Stomach (tissue), 4 donors: ENCODE measurements around the gene KRTAP16-1.

Experiments
- EP300 ChIP-seq: sonication (generic); formaldehyde crosslinking; IDR thresholded peaks from one replicate; pipeline ENCODE4 v1.6.1; 2017; ENCODE audit warnings: antibody characterized with exemption
- TF ChIP-seq, protein P1 (sequence below), 7 experiments: fragments of 450-650 bp in 4 of 7; fragments of 200-600 bp in 3 of 7; sonication (generic) in 3 of 7; IDR thresholded peaks; one replicate each; pipeline ENCODE4 v1.5.1; 2016 to 2019; ENCODE audit warnings: antibody characterized with exemption in 7 of 7, control low read depth in 2 of 7, mild to moderate bottlenecking in 1 of 7

DNA sequence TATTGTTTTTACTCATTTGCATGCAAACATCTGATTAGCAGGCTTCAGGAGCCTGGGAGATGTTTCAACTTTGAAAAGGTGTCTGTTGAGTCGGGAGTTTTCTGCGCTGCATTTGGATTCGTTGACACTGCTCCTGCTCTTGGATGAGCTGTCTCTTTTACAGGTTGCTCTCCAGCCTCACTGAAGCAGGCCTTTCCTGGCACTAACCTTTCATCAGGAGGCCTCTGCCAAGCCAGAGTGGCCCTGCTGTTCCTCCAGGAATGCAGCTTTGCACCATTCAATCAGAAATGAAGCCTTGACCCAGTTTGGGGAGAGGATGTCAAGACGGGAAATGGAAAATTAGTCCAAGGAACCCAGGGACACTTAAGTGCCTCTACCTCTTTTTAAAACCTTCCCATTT is 6.1 kb downstream of the KRTAP16-1 start:
- TF ChIP-seq, protein P1, sequence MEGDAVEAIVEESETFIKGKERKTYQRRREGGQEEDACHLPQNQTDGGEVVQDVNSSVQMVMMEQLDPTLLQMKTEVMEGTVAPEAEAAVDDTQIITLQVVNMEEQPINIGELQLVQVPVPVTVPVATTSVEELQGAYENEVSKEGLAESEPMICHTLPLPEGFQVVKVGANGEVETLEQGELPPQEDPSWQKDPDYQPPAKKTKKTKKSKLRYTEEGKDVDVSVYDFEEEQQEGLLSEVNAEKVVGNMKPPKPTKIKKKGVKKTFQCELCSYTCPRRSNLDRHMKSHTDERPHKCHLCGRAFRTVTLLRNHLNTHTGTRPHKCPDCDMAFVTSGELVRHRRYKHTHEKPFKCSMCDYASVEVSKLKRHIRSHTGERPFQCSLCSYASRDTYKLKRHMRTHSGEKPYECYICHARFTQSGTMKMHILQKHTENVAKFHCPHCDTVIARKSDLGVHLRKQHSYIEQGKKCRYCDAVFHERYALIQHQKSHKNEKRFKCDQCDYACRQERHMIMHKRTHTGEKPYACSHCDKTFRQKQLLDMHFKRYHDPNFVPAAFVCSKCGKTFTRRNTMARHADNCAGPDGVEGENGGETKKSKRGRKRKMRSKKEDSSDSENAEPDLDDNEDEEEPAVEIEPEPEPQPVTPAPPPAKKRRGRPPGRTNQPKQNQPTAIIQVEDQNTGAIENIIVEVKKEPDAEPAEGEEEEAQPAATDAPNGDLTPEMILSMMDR (IDR thresholded peaks at IDR 0.05) = no peak
- no peak for TF ChIP-seq EP300
